ENCODE measurements around the gene FRMD3. TPM values are rescaled to one million over a fixed set of nuclear protein-coding genes. Genes with fewer than 3 reads are reported as not detected.

The FRMD3 gene
- total and polyA plus RNA-seq, 11 donors, result 28.9 to 195 (median 82.4) TPM

GRCh38 chr9:83511051-83511450 lies 27.1 kb downstream of the FRMD3 start:
- Histone ChIP-seq H3K4me3 (no peak overlapping the region), H3K9me3 (no peaks in the 10 kb centered on the region), H3K4me1 (peaks cover 0 to 38% (median 21%) of the 10 kb centered on the region in 12 donors), H3K27me3 (no peaks in the 10 kb centered on the region), H3K36me3 (no peaks in the 10 kb centered on the region), H3K27ac (peak overlapping the region in 1 of 12 donors; percentile 20)
- intact Hi-C loops (cut with DNase I), result no loop called here
- no peak for TF ChIP-seq CTCF (IDR thresholded peaks at IDR 0.05)
- no peak for TF ChIP-seq POLR2A (IDR thresholded peaks at IDR 0.05)
- WGBS, 4 donors, result 49 to 89% (median 79%) methylated on average over 1 of the region's 1 CpG
- DNase-seq (no peak), ATAC-seq (peak in 3 of 4 donors; percentile 30 to 52 (median 41))

DNA sequence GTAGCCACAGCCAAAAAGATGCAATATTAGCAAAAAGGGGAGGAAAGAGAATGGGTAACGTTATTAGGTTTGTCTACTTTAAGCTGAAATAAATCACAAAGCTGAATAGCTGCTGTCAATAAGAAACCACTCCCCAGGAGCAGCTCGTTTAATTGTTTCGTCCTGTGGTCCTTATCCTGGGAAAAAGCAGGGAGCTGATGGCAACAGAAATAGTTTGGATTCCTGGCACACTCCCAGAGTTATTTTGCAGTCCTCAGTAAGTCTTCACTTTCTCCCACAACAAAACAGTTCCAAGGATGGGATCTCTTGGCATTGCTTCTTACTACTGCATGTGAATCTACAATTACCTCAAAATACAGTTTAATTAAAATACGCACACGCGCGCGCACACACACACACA lies 28.8 kb downstream of the FRMD3 start:
- Histone ChIP-seq H3K9me3 (no peaks in the 10 kb centered on the region), H3K4me1 (peaks cover 0 to 38% (median 21%) of the 10 kb centered on the region in 12 donors), H3K36me3 (no peaks in the 10 kb centered on the region), H3K27me3 (no peaks in the 10 kb centered on the region), H3K4me3 (no peak overlapping the region), H3K27ac (peak overlapping the region in 6 of 12 donors; percentile 24 to 53 (median 48))
- intact Hi-C loops (cut with DNase I), result no loop called here
- ATAC-seq (peak in 2 of 4 donors; percentile 36 to 54), DNase-seq (peak in 1 of 5 donors; percentile 27)
- 42 to 51% (median 45%) methylated on average over 8 of the region's 8 CpGs for WGBS, 4 donors
- no peak for TF ChIP-seq POLR2A (IDR thresholded peaks at IDR 0.05)
- TF ChIP-seq CTCF (IDR thresholded peaks at IDR 0.05), result no peak

GRCh38 chr9:83508067-83508466 lies 30.1 kb downstream of the FRMD3 start:
- intact Hi-C loops (cut with DNase I), result no loop called here
- no peak for DNase-seq
- peak in 1 of 4 donors; percentile 53 for ATAC-seq
- no peaks in the 10 kb centered on the region for H3K9me3 ChIP-seq
- H3K4me1 ChIP-seq, result peaks cover 0 to 39% (median 25%) of the 10 kb centered on the region in 12 donors
- H3K36me3 ChIP-seq, result no peaks in the 10 kb centered on the region
- 87 to 94% (median 89%) methylated on average over 4 of the region's 4 CpGs for WGBS, 4 donors
- TF ChIP-seq CTCF (IDR thresholded peaks at IDR 0.05) (no peak), POLR2A (IDR thresholded peaks at IDR 0.05) (no peak)
- no peak overlapping the region for H3K27ac ChIP-seq
- H3K27me3 ChIP-seq, result no peaks in the 10 kb centered on the region
- no peak overlapping the region for H3K4me3 ChIP-seq

GRCh38 chr9:83505282-83505681 lies 32.9 kb downstream of the FRMD3 start:
- TF ChIP-seq CTCF (IDR thresholded peaks at IDR 0.05) (no peak), POLR2A (IDR thresholded peaks at IDR 0.05) (no peak)
- DNase-seq (no peak), ATAC-seq (no peak)
- Histone ChIP-seq H3K4me3 (no peak overlapping the region), H3K27ac (no peak overlapping the region), H3K4me1 (peaks cover 0 to 31% (median 17%) of the 10 kb centered on the region in 12 donors), H3K9me3 (no peaks in the 10 kb centered on the region), H3K27me3 (no peaks in the 10 kb centered on the region), H3K36me3 (no peaks in the 10 kb centered on the region)
- intact Hi-C loops (cut with DNase I), result no loop called here
- WGBS, 4 donors, result 68 to 83% (median 80%) methylated on average over 3 to 4 of the region's 4 CpGs
